GM06990 (cell line): Measurements from ENCODE around the gene POMT2.

ENCODE experiments used
- DNase-seq: peaks from one replicate; pipeline ENCODE4 v3.0.0-alpha.2; 2011; ENCODE audit not compliant: insufficient read length; ENCODE audit errors: extremely low read depth
- H3K27me3 ChIP-seq: replicated peaks from 2 replicates; pipeline ENCODE4 v1.6.0; 2011; ENCODE audit warnings: low read length; ENCODE audit not compliant: control insufficient read depth, insufficient read depth
- H3K36me3 ChIP-seq: 2 replicates; pipeline ENCODE4 v1.5.1; 2011; ENCODE audit warnings: low read length; ENCODE audit not compliant: control insufficient read depth, insufficient read depth
- H3K4me3 ChIP-seq: replicated peaks from 2 replicates; pipeline ENCODE4 v1.5.1; 2011; ENCODE audit warnings: low read depth, mild to moderate bottlenecking, control low read depth, low read length
- CTCF ChIP-seq: IDR thresholded peaks from 2 replicates; pipeline ENCODE4 v1.5.1; 2011; ENCODE audit warnings: low read length, control low read depth, mild to moderate bottlenecking, inconsistent platforms; ENCODE audit not compliant: insufficient read depth, poor library complexity, severe bottlenecking

The POMT2 gene

GRCh38 chr14:77353469-77354141, 32.9 kb upstream of the POMT2 start:
- Histone ChIP-seq H3K27me3 (no peaks in the 10 kb centered on the region), H3K36me3 (peaks cover 1% of the 10 kb centered on the region; the same call in 1 of the 2 replicates), H3K4me3 (no peak overlapping the region)
- TF ChIP-seq CTCF = no peak
- DNase-seq = no peak

- no peak overlapping the region for H3K4me3 ChIP-seq
- no peak for DNase-seq
These were observed 27.1 kb upstream of the POMT2 start for GRCh38 chr14:77347751-77348150.

GRCh38 chr14:77346495-77346894, 25.8 kb upstream of the POMT2 start:
- DNase-seq = no peak
- H3K27me3 ChIP-seq = no peaks in the 10 kb centered on the region
- no peak overlapping the region for H3K4me3 ChIP-seq
- no peak for TF ChIP-seq CTCF
- peaks cover 11% of the 10 kb centered on the region for H3K36me3 ChIP-seq

More at GRCh38 chr14:77347751-77348150, 27.1 kb upstream of the POMT2 start:
- H3K27me3 ChIP-seq = no peaks in the 10 kb centered on the region
- H3K36me3 ChIP-seq = peaks cover 5% of the 10 kb centered on the region
- no peak for TF ChIP-seq CTCF

GRCh38 chr14:77344377-77344996, 23.8 kb upstream of the POMT2 start:
- H3K27me3 ChIP-seq = no peaks in the 10 kb centered on the region
- DNase-seq = no peak
- TF ChIP-seq CTCF = no peak
- H3K36me3 ChIP-seq = peaks cover 15% of the 10 kb centered on the region
- H3K4me3 ChIP-seq = no peak overlapping the region

GRCh38 chr14:77343662-77344061, 23.0 kb upstream of the POMT2 start:
- H3K27me3 ChIP-seq = no peaks in the 10 kb centered on the region
- peaks cover 14% of the 10 kb centered on the region for H3K36me3 ChIP-seq
- no peak for DNase-seq
- no peak overlapping the region for H3K4me3 ChIP-seq
- no peak for TF ChIP-seq CTCF
